COR-L47 (cell line): ENCODE measurements around the gene ENTPD6.

Experiments
- DNase-seq: peaks from one replicate; lab custom pipeline; 2025; lab: John Stamatoyannopoulos, UW

Gene ENTPD6

GRCh38 chr20:25209400-25209799 lies 13.9 kb downstream of the ENTPD6 start:
- no peak for DNase-seq

GRCh38 chr20:25209911-25210310 lies 14.4 kb downstream of the ENTPD6 start:
- no peak for DNase-seq

- no peak for DNase-seq
Observed at GRCh38 chr20:25211273-25211672, 15.8 kb downstream of the ENTPD6 start.

GRCh38 chr20:25212242-25212641 lies 16.7 kb downstream of the ENTPD6 start:
- no peak for DNase-seq

GRCh38 chr20:25213566-25214425 lies 18.3 kb downstream of the ENTPD6 start:
- no peak for DNase-seq

- DNase-seq: no peak
Observed at GRCh38 chr20:25214426-25214790, 18.9 kb downstream of the ENTPD6 start.

GRCh38 chr20:25214819-25215218 lies 19.3 kb downstream of the ENTPD6 start:
- DNase-seq: no peak

GRCh38 chr20:25215521-25215920 lies 20.0 kb downstream of the ENTPD6 start:
- no peak for DNase-seq

GRCh38 chr20:25216199-25216945 lies 20.9 kb downstream of the ENTPD6 start:
- no peak for DNase-seq

- no peak for DNase-seq
Observed at GRCh38 chr20:25217161-25218108, 21.9 kb downstream of the ENTPD6 start.

GRCh38 chr20:25218109-25218486 lies 22.6 kb downstream of the ENTPD6 start:
- no peak for DNase-seq

GRCh38 chr20:25218492-25218891 lies 23.0 kb downstream of the ENTPD6 start:
- no peak for DNase-seq

GRCh38 chr20:25219365-25219764 lies 23.9 kb downstream of the ENTPD6 start:
- no peak for DNase-seq

- peak; percentile 30 for DNase-seq
Observed at GRCh38 chr20:25220021-25220730, 24.7 kb downstream of the ENTPD6 start.

- peak; percentile 54 for DNase-seq
Observed at GRCh38 chr20:25220810-25221591, 25.5 kb downstream of the ENTPD6 start.

- no peak for DNase-seq
Observed at GRCh38 chr20:25221592-25222460, 26.3 kb downstream of the ENTPD6 start.

GRCh38 chr20:25222461-25223178 lies 27.1 kb downstream of the ENTPD6 start:
- no peak for DNase-seq

GRCh38 chr20:25223179-25223661 lies 27.7 kb downstream of the ENTPD6 start:
- no peak for DNase-seq
